Fibroblast of lung (primary cell): ENCODE measurements around the gene SLC12A9. TPM values are rescaled to one million over a fixed set of nuclear protein-coding genes. Genes with fewer than 3 reads are reported as not detected.
A peak's percentile ranks its signal among the peaks of the same experiment; 100 is the strongest.

Source experiments
- DNase-seq, 2 donors: peaks; one replicate each; pipeline versions ENCODE4 v3.0.0 to v3.0.0-alpha.2; 2010; ENCODE audit warnings: low read depth in 2 of 2
- H2AFZ ChIP-seq: 2 replicates; pipeline ENCODE4 v1.5.1; 2012; ENCODE audit warnings: low read length, control low read depth, inconsistent platforms
- H3K27ac ChIP-seq: 2 replicates; pipeline ENCODE4 v1.5.1; 2011; ENCODE audit warnings: low read length, control low read depth; ENCODE audit not compliant: insufficient read depth
- H3K27me3 ChIP-seq: 2 replicates; pipeline ENCODE4 v1.5.1; 2011; ENCODE audit warnings: mild to moderate bottlenecking, low read length; ENCODE audit not compliant: control insufficient read depth, insufficient read depth
- H3K36me3 ChIP-seq: 2 replicates; pipeline ENCODE4 v1.5.1; 2011; ENCODE audit warnings: low read length; ENCODE audit not compliant: control insufficient read depth, insufficient read depth
- H3K4me1 ChIP-seq: 2 replicates; pipeline ENCODE4 v1.5.1; 2011; ENCODE audit warnings: low read length; ENCODE audit not compliant: control insufficient read depth, insufficient read depth; ENCODE audit errors: extremely low read depth
- H3K4me2 ChIP-seq: 2 replicates; pipeline ENCODE4 v1.5.1; 2011; ENCODE audit warnings: low read length, control low read depth; ENCODE audit not compliant: insufficient read depth; ENCODE audit errors: extremely low read depth
- H3K4me3 ChIP-seq, 4 experiments: fragments of 200-600 bp in 1 of 4; sonication (generic) in 1 of 4; replicated peaks in 1 of 4; 2 replicates each; pipeline ENCODE4 v1.5.1; 2011 to 2016; ENCODE audit warnings: low read length in 4 of 4, low read depth in 3 of 4, mild to moderate bottlenecking in 3 of 4, control low read depth in 2 of 4, inconsistent platforms in 1 of 4, mixed read lengths in 1 of 4; ENCODE audit not compliant: insufficient read depth in 1 of 4; ENCODE audit errors: control extremely low read depth in 1 of 4
- H3K79me2 ChIP-seq: 2 replicates; pipeline ENCODE4 v1.5.1; 2012; ENCODE audit warnings: mild to moderate bottlenecking, low read length, inconsistent platforms; ENCODE audit not compliant: control insufficient read depth, insufficient read depth
- H3K9ac ChIP-seq: 2 replicates; pipeline ENCODE4 v1.5.1; 2011; ENCODE audit warnings: mild to moderate bottlenecking, low read length, control low read depth; ENCODE audit not compliant: insufficient read depth
- H3K9me3 ChIP-seq: 2 replicates; pipeline ENCODE4 v1.5.1; 2012; ENCODE audit warnings: low read depth, low read length; ENCODE audit not compliant: control insufficient read depth, insufficient read depth
- H4K20me1 ChIP-seq: 2 replicates; pipeline ENCODE4 v1.5.1; 2011; ENCODE audit warnings: low read length; ENCODE audit not compliant: control insufficient read depth, insufficient read depth; ENCODE audit errors: extremely low read depth
- EZH2 ChIP-seq: IDR thresholded peaks from 2 replicates; pipeline ENCODE4 v1.5.1; 2012; ENCODE audit warnings: low read length, control low read depth, mild to moderate bottlenecking; ENCODE audit errors: missing control alignments
- polyA plus RNA-seq, 2 donors: library from polyadenylated mRNA; depleted of rRNA in 1 of 2; stranded (reverse) in 1 of 2; unstranded in 1 of 2; fragments of >200 nt; gene quantifications; 2 replicates each; pipeline ENCODE4 v1.2.1, GENCODE V29; 2011 to 2012; ENCODE audit warnings: missing spikeins in 1 of 2
- total RNA-seq: library from RNA; depleted of rRNA; stranded (reverse); fragments of >200 nt; gene quantifications from 2 replicates; pipeline ENCODE4 v1.2.1, GENCODE V29; 2014
- TF ChIP-seq, protein P1 (sequence below), 2 donors: IDR thresholded peaks in 1 of 2; conservative IDR thresholded peaks in 1 of 2; 1 replicate in 1 of 2; 2 replicates in 1 of 2; pipeline ENCODE4 v1.5.1; 2011 to 2012; ENCODE audit warnings: low read length in 2 of 2, control low read depth in 1 of 2, inconsistent platforms in 1 of 2, low read depth in 1 of 2, mild to moderate bottlenecking in 1 of 2

SLC12A9 gene
- total and polyA plus RNA-seq, 2 donors (not counting 1 experiment from before 2014, with no cell fraction given): 6.6 to 18.5 TPM

DNA sequence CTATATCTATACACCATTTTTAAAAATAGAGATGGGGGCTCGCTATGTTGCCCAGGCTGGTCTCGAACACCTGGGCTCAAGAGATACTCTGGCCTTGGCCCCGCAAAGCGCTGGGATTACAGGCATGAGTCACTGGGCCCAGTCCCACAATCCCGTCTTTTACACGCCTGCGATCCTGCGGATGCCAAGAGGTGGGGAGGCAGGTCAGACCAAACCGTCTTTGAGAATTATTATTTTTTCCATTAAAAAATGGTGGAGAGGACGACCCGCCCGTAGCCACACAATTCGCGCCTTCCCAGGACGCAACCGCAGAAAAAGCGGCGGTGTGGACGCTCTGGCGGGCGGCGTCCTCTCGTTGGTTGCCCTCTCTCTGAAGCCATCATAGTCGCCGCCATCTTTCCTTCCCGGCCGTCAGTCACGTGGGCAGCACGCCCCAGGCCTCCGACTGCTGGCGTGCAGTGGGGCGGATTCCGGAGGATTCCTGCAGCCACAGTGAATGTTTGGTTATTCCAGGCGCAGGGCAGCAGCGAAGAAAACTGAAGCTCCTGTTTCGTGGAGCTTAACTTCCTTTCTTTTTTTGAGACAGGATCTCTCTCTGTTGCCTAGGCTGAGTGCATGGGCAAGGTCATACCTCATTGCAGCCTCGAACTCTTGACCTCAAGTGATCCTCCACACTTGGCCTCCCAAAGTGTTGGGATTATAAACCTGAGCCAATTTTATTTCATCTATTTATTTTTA is 15.2 kb upstream of the SLC12A9 start:
- no peaks in the 10 kb centered on the region for H4K20me1 ChIP-seq
- H2AFZ ChIP-seq: peak overlapping the region; percentile 90
- no peaks in the 10 kb centered on the region for H3K4me1 ChIP-seq
- H3K27ac ChIP-seq: peak overlapping the region; percentile 34
- H3K9ac ChIP-seq: no peak overlapping the region
- no peaks in the 10 kb centered on the region for H3K9me3 ChIP-seq
- no peaks in the 10 kb centered on the region for H3K79me2 ChIP-seq
- DNase-seq: peak; percentile 88 to 91
- peak overlapping the region; percentile 58 for H3K4me2 ChIP-seq
- H3K36me3 ChIP-seq: no peaks in the 10 kb centered on the region
- H3K27me3 ChIP-seq: no peaks in the 10 kb centered on the region
- TF ChIP-seq EZH2: no peak
- TF ChIP-seq, protein P1, sequence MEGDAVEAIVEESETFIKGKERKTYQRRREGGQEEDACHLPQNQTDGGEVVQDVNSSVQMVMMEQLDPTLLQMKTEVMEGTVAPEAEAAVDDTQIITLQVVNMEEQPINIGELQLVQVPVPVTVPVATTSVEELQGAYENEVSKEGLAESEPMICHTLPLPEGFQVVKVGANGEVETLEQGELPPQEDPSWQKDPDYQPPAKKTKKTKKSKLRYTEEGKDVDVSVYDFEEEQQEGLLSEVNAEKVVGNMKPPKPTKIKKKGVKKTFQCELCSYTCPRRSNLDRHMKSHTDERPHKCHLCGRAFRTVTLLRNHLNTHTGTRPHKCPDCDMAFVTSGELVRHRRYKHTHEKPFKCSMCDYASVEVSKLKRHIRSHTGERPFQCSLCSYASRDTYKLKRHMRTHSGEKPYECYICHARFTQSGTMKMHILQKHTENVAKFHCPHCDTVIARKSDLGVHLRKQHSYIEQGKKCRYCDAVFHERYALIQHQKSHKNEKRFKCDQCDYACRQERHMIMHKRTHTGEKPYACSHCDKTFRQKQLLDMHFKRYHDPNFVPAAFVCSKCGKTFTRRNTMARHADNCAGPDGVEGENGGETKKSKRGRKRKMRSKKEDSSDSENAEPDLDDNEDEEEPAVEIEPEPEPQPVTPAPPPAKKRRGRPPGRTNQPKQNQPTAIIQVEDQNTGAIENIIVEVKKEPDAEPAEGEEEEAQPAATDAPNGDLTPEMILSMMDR (conservative IDR thresholded peaks at IDR 0.05 in 1 of 2, IDR thresholded peaks at IDR 0.05 in 1 of 2; ENCODE audit: low read depth in 1 of 2, low read length in 2 of 2): no peak
- H3K4me3 ChIP-seq: peak overlapping the region in 2 of 4 experiments; percentile 28 to 49

DNA sequence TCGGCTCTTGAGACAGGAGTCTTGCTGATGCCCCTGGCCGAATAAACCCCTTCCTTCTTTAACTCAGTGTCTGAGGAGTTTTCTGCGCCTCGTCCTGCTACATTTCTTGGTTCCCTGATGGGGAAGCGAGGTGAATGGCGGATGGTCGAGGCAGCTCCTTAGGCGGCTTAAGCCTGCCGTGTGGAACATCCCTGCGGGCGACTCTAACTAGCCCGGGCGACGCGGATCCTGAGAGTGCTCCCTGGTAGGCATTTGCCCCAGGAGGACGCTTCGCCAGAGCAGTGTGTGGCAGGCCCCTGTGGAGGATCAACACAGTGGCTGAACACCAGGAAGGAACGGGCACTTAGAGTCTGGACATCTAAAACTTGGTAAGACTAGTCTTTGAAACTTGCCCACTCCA is 13.2 kb upstream of the SLC12A9 start:
- Histone ChIP-seq H3K27me3 (no peaks in the 10 kb centered on the region), H4K20me1 (no peaks in the 10 kb centered on the region), H3K27ac (no peak overlapping the region), H3K4me1 (no peaks in the 10 kb centered on the region), H3K79me2 (no peaks in the 10 kb centered on the region), H2AFZ (no peak overlapping the region), H3K36me3 (no peaks in the 10 kb centered on the region), H3K9me3 (no peaks in the 10 kb centered on the region), H3K4me2 (no peak overlapping the region), H3K9ac (no peak overlapping the region), H3K4me3 (no peak overlapping the region)
- TF ChIP-seq EZH2: no peak
- TF ChIP-seq, protein P1 (conservative IDR thresholded peaks at IDR 0.05 in 1 of 2, IDR thresholded peaks at IDR 0.05 in 1 of 2; ENCODE audit: low read depth in 1 of 2, low read length in 2 of 2): no peak
- DNase-seq: no peak

DNA sequence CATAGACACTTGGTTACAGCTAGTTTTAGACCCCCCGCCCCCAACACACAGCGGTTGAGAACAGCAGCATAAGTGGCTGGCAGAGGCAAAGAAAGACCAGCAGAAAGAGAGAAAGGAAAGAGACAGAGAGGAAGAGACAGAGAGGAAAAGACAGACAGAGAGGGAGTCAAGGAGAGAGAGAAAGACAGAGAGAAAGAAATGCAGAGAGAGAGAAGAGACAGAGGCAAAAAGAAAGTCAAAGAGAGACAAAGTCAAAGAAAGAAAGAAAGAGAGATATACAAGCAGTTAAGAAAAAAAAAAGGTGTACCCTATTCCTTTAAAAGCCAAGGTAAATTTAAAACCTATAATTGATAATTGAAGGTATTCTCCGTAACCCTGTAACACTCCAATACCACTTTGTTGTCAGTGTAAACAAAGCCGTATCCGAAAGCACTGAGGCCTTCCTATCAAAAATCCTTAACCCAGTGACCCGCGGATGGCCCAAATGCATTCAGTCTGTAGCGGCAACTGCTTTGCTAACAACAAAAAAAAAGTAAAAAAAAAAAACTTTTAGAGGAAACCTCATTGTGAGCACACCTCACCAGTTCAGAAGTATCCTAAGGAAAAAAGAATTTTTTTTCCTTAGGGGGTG is 11.9 kb upstream of the SLC12A9 start:
- Histone ChIP-seq H3K4me2 (no peak overlapping the region), H3K4me1 (no peaks in the 10 kb centered on the region), H2AFZ (no peak overlapping the region), H4K20me1 (no peaks in the 10 kb centered on the region), H3K36me3 (no peaks in the 10 kb centered on the region), H3K4me3 (no peak overlapping the region), H3K27me3 (no peaks in the 10 kb centered on the region), H3K79me2 (no peaks in the 10 kb centered on the region), H3K27ac (no peak overlapping the region), H3K9ac (no peak overlapping the region), H3K9me3 (no peaks in the 10 kb centered on the region)
- no peak for DNase-seq
- no peak for TF ChIP-seq EZH2
- TF ChIP-seq, protein P1 (conservative IDR thresholded peaks at IDR 0.05 in 1 of 2, IDR thresholded peaks at IDR 0.05 in 1 of 2; ENCODE audit: low read depth in 1 of 2, low read length in 2 of 2): no peak
